HL-60 (cell line): ENCODE data around the gene SRRM3.
"Not testable (repeated sequence)": the region's sequence is repeated elsewhere in the genome, so short reads cannot be mapped to it uniquely, and the experiment has no call there.

Experiments used
- DNase-seq, 2 experiments: peaks; one replicate each; pipeline ENCODE4 v3.0.0-alpha.2; 2010 to 2020; ENCODE audit warnings: low read depth in 1 of 2, low spot score in 1 of 2
- H3K27ac ChIP-seq: fragments of 250-450 bp; sonication (Bioruptor Pico); replicated peaks from 2 replicates; pipeline ENCODE4 v1.5.1; 2020; ENCODE audit warnings: mild to moderate bottlenecking, moderate library complexity
- H3K27me3 ChIP-seq: fragments of 250-450 bp; sonication (Bioruptor Pico); 2 replicates; pipeline ENCODE4 v1.5.1; 2021; ENCODE audit warnings: mild to moderate bottlenecking, moderate library complexity; ENCODE audit not compliant: insufficient read depth, poor library complexity, severe bottlenecking
- H3K4me3 ChIP-seq: replicated peaks from 2 replicates; pipeline ENCODE4 v1.5.1; 2011; ENCODE audit warnings: mild to moderate bottlenecking, control low read depth, low read length; ENCODE audit not compliant: insufficient read depth
- CTCF ChIP-seq: IDR thresholded peaks from one replicate; pipeline ENCODE4 v1.5.1; 2011; ENCODE audit warnings: low read length, control low read depth, inconsistent platforms; ENCODE audit not compliant: insufficient read depth
- GABPA ChIP-seq: IDR thresholded peaks from 2 replicates; pipeline ENCODE4 v1.6.1; 2012; ENCODE audit warnings: low read depth
- POLR2AphosphoS5 ChIP-seq: IDR thresholded peaks from 2 replicates; pipeline ENCODE4 v1.6.1; 2012; ENCODE audit warnings: low read depth
- REST ChIP-seq: IDR thresholded peaks from 2 replicates; pipeline ENCODE4 v1.6.1; 2012; ENCODE audit warnings: low read depth; ENCODE audit not compliant: insufficient replicate concordance
- SPI1 ChIP-seq: IDR thresholded peaks from 2 replicates; pipeline ENCODE4 v1.6.1; 2012; ENCODE audit warnings: low read depth, mild to moderate bottlenecking, borderline replicate concordance

The SRRM3 gene

GRCh38 chr7:76211216-76211615 lies 9.5 kb downstream of the SRRM3 start:
- Histone ChIP-seq H3K4me3 (no peak overlapping the region), H3K27ac (no peak overlapping the region), H3K27me3 (no peaks in the 10 kb centered on the region)
- TF ChIP-seq REST, result no peak
- no peak for TF ChIP-seq SPI1
- TF ChIP-seq GABPA, result no peak
- no peak for TF ChIP-seq CTCF
- no peak for TF ChIP-seq POLR2AphosphoS5
- DNase-seq, result no peak

- DNase-seq, H3K27me3 ChIP-seq, H3K27ac ChIP-seq, H3K4me3 ChIP-seq: not testable (repeated sequence)
Measured at GRCh38 chr7:76215349-76215748, 13.7 kb downstream of the SRRM3 start.

GRCh38 chr7:76216381-76217082 lies 14.8 kb downstream of the SRRM3 start:
- no peak overlapping the region for H3K27ac ChIP-seq
- no peak for DNase-seq
- peaks cover 4% of the 10 kb centered on the region for H3K27me3 ChIP-seq
- H3K4me3 ChIP-seq, result no peak overlapping the region
- TF ChIP-seq GABPA, result no peak
- no peak for TF ChIP-seq SPI1
- no peak for TF ChIP-seq CTCF
- TF ChIP-seq POLR2AphosphoS5, result no peak
- TF ChIP-seq REST, result no peak

- Histone ChIP-seq H3K4me3 (no peak overlapping the region), H3K27me3 (peaks cover 4% of the 10 kb centered on the region), H3K27ac (no peak overlapping the region)
- DNase-seq, result no peak
- TF ChIP-seq REST, result no peak
- TF ChIP-seq POLR2AphosphoS5, result no peak
- TF ChIP-seq GABPA, result no peak
- TF ChIP-seq CTCF, result no peak
- no peak for TF ChIP-seq SPI1
Measured at GRCh38 chr7:76217942-76218566, 16.4 kb downstream of the SRRM3 start.
